ENCODE data around the gene NOL4L.

GRCh38 chr20:32457479-32457986 lies 127.6 kb downstream of the NOL4L start:
- TF ChIP-seq, protein P1, sequence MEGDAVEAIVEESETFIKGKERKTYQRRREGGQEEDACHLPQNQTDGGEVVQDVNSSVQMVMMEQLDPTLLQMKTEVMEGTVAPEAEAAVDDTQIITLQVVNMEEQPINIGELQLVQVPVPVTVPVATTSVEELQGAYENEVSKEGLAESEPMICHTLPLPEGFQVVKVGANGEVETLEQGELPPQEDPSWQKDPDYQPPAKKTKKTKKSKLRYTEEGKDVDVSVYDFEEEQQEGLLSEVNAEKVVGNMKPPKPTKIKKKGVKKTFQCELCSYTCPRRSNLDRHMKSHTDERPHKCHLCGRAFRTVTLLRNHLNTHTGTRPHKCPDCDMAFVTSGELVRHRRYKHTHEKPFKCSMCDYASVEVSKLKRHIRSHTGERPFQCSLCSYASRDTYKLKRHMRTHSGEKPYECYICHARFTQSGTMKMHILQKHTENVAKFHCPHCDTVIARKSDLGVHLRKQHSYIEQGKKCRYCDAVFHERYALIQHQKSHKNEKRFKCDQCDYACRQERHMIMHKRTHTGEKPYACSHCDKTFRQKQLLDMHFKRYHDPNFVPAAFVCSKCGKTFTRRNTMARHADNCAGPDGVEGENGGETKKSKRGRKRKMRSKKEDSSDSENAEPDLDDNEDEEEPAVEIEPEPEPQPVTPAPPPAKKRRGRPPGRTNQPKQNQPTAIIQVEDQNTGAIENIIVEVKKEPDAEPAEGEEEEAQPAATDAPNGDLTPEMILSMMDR (conservative IDR thresholded peaks at IDR 0.05; ENCODE audit: low read depth in 2 of 2): no peak
- TF ChIP-seq STAT1 (IDR thresholded peaks at IDR 0.05; ENCODE audit: unreplicated experiment) (no peak), POLR2AphosphoS5 (IDR thresholded peaks at IDR 0.05; ENCODE audit: low read depth) (no peak; the same call in 1 of the 2 replicates), EZH2phosphoT487 (IDR thresholded peaks at IDR 0.05; ENCODE audit: unreplicated experiment) (no peak), EZH2 (IDR thresholded peaks at IDR 0.05; ENCODE audit: low read depth, unreplicated experiment) (no peak), JUNB (IDR thresholded peaks at IDR 0.05; ENCODE audit: unreplicated experiment) (no peak)

Measured in GM23338 (cell line).